HepG2 (cell line): ENCODE data around the gene CD7. TPM values are rescaled to one million over a fixed set of nuclear protein-coding genes. Genes with fewer than 3 reads are reported as not detected.

Experiments used
- CHD4 ChIP-seq: fragments of 200-600 bp; sonication (generic); IDR thresholded peaks from 2 replicates; pipeline ENCODE4 v1.7.0; 2017; ENCODE audit warnings: mild to moderate bottlenecking, low read length, borderline replicate concordance
- HOXD1 ChIP-seq: sonication (generic); formaldehyde crosslinking; IDR thresholded peaks from 2 replicates; pipeline ENCODE4 v1.5.0; 2020; ENCODE audit warnings: missing genetic modification reagents
- ZBTB2 ChIP-seq: sonication (generic); formaldehyde crosslinking; IDR thresholded peaks from 2 replicates; pipeline ENCODE4 v1.8.0; 2022; ENCODE audit warnings: low read depth, missing genetic modification reagents
- ZFP37 ChIP-seq: sonication (generic); formaldehyde crosslinking; IDR thresholded peaks from 2 replicates; pipeline ENCODE4 v1.4.0; 2020; ENCODE audit warnings: missing genetic modification reagents, borderline replicate concordance
- ZNF136 ChIP-seq: sonication (generic); formaldehyde crosslinking; IDR thresholded peaks from 2 replicates; pipeline ENCODE4 v1.8.1; 2022; ENCODE audit warnings: low read depth, mild to moderate bottlenecking, moderate library complexity, missing genetic modification reagents
- polyA plus RNA-seq, 8 experiments: library from polyadenylated mRNA; depleted of rRNA in 3 of 8; stranded (reverse) in 7 of 8; unstranded in 1 of 8; fragments of >200 nt; fragmentation: Illumina TruSeq in 4 of 8; extraction: Trizol in 4 of 8; gene quantifications; 2 replicates each; pipeline versions ENCODE4 v1.2.1 to v1.2.3, GENCODE V29; 2011 to 2016; ENCODE audit warnings: low read depth in 4 of 8, missing spikeins in 1 of 8, mixed read lengths in 1 of 8; ENCODE audit not compliant: insufficient read depth in 1 of 8
- total RNA-seq, 5 experiments: library from RNA; depleted of rRNA; stranded (reverse); fragments of >200 nt; fragmentation: Illumina TruSeq; extraction: Trizol; gene quantifications; 2 replicates each; pipeline ENCODE4 v1.2.3, GENCODE V29; 2016; ENCODE audit warnings: low read depth in 1 of 5
- TF ChIP-seq, protein P1 (sequence below): sonication (generic); formaldehyde crosslinking; IDR thresholded peaks from 2 replicates; pipeline ENCODE4 v1.4.0; 2020; ENCODE audit warnings: missing genetic modification reagents

CD7 gene
- total and polyA plus RNA-seq, 2 of the 13 experiments (the other 11 are each of a cell fraction or from before 2014, with no cell fraction given) = 67.6 to 76.4 TPM

GRCh38 chr17:82333279-82334171, 16.1 kb upstream of the CD7 start, which contains the start of gene SECTM1 (continued):
- TF ChIP-seq ZBTB2 (CRISPR knock-in tag) (0 out of 2 replicates have a peak, but pooled peaks have one; percentile 12), ZFP37 (CRISPR knock-in tag) (no peak), ZNF136 (CRISPR knock-in tag) (no peak), CHD4 (no peak), HOXD1 (CRISPR knock-in tag) (no peak)
- TF ChIP-seq, protein P1, sequence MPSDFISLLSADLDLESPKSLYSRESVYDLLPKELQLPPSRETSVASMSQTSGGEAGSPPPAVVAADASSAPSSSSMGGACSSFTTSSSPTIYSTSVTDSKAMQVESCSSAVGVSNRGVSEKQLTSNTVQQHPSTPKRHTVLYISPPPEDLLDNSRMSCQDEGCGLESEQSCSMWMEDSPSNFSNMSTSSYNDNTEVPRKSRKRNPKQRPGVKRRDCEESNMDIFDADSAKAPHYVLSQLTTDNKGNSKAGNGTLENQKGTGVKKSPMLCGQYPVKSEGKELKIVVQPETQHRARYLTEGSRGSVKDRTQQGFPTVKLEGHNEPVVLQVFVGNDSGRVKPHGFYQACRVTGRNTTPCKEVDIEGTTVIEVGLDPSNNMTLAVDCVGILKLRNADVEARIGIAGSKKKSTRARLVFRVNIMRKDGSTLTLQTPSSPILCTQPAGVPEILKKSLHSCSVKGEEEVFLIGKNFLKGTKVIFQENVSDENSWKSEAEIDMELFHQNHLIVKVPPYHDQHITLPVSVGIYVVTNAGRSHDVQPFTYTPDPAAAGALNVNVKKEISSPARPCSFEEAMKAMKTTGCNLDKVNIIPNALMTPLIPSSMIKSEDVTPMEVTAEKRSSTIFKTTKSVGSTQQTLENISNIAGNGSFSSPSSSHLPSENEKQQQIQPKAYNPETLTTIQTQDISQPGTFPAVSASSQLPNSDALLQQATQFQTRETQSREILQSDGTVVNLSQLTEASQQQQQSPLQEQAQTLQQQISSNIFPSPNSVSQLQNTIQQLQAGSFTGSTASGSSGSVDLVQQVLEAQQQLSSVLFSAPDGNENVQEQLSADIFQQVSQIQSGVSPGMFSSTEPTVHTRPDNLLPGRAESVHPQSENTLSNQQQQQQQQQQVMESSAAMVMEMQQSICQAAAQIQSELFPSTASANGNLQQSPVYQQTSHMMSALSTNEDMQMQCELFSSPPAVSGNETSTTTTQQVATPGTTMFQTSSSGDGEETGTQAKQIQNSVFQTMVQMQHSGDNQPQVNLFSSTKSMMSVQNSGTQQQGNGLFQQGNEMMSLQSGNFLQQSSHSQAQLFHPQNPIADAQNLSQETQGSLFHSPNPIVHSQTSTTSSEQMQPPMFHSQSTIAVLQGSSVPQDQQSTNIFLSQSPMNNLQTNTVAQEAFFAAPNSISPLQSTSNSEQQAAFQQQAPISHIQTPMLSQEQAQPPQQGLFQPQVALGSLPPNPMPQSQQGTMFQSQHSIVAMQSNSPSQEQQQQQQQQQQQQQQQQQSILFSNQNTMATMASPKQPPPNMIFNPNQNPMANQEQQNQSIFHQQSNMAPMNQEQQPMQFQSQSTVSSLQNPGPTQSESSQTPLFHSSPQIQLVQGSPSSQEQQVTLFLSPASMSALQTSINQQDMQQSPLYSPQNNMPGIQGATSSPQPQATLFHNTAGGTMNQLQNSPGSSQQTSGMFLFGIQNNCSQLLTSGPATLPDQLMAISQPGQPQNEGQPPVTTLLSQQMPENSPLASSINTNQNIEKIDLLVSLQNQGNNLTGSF (CRISPR knock-in tag) = no peak
